Stimulated activated CD4-positive, alpha-beta T cell treated with anti-CD3 and anti-CD28 coated beads, Interleukin-4, amount 100 ng/mL, for 1 hour (primary cell): ENCODE results near the gene KLHL17.
"Not testable (repeated sequence)": the region's sequence is repeated elsewhere in the genome, so short reads cannot be mapped to it uniquely, and the experiment has no call there.

Experiments used
- DNase-seq: peaks from one replicate; pipeline ENCODE4 v3.0.0-alpha.2; 2020

The KLHL17 gene

DNA sequence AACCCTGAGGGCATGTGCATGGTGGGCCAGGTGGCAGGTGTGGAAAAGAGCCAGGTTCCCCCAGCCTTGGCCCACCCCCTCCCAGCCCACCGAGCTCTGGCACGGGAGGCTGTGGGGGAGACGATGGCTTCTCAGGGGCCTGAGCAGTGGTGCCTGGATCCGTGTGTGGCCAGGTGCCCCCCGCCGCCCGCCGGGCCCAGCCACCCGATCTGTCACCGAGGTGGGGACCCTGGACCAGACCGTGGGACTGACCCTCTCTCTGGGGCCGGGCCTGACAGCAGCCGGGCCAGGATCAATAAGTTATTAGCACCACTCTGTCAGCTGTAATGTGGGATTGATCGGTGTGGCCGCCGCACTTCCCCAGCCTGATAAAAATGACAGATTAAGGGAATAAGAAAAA lies 22.9 kb upstream of the KLHL17 start:
- no peak for DNase-seq

GRCh38 chr1:938088-938683 lies 22.2 kb upstream of the KLHL17 start:
- DNase-seq, result no peak

DNA sequence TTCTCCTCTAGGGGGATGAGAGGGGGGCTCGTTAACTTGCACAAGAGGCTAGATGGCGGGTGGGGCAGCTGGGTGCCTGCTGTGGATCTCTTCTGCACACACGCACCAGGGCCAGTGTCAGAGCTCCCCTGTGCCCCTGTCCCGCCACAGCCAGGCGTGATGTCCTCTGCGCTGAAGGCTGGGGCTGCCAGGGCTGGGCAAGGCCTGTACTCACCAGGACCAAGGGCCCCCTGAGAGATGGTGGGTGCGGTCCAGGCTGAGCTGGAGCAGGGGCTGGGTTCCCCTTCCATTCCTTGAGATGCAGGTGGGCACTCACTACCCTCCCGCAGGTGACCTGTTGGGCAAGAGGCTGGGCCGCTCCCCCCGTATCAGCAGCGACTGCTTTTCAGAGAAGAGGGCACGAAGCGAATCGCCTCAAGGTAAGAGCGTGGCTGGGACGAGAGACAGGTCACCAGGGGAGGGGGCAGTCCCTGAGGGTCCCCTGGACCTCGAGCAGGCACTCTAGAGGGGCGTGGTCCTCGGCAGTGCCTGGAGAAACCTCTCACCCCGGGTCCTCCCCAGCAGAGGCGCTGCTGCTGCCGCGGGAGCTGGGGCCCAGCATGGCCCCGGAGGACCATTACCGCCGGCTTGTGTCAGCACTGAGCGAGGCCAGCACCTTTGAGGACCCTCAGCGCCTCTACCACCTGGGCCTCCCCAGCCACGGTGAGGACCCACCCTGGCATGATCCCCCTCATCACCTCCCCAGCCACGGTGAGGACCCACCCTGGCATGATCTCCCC lies 21.5 kb upstream of the KLHL17 start:
- no peak for DNase-seq

DNA sequence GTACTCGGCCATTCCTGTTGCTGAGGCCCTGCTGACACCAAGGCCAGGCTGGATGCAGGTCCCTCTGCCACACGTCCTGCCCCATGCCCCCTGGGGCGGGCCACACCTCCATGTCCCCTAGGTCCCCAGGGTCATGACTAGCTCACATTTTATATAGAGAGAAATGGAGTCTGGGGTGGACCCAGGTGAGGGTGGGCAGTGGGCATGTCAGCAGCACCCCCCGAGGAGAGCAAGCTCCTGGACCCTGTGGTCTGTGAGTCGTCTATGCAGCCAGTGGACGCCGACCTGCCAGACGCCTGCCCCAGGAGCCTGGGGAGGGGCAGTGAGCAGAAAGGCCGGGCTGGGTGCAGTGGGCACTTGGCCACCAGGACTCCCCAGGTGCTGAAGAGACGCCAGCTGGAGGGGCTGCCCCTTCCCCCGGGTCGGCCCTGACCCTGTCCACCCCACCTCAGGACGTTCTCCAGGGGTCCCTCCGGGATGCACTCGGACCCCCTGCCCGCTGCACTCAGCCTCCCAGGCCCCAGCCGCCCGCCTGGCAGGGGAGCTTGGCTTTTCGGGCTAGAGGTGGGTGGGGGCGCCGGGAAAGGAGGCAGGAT lies 20.8 kb upstream of the KLHL17 start:
- no peak for DNase-seq

GRCh38 chr1:940107-941014 lies 20.0 kb upstream of the KLHL17 start:
- no peak for DNase-seq

DNA sequence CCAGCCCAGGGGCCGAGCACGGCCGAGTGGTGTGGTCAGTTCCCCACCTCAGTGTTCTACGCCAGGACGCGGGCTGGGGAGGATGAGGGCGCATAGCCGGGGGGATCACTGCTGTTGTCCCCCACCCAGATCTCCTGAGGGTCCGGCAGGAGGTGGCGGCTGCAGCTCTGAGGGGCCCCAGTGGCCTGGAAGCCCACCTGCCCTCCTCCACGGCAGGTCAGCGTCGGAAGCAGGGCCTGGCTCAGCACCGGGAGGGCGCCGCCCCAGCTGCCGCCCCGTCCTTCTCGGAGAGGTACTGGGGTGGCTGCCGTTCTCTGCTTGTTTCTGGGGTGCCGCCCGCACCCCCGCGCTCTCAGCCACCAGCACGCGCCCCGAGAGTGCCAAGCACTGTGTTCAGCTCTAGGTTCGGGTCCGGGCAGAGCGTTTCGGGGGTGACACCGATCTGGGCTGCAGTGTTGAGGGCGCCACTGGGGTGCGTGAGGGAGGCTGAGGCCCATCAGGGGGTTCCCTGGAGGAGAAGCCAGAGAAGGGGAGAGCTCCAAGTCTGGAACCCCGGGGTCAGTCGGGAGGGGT lies 19.3 kb upstream of the KLHL17 start:
- no peak for DNase-seq

- no peak for DNase-seq
Measured at GRCh38 chr1:941588-942383, 18.6 kb upstream of the KLHL17 start.

- no peak for DNase-seq
Measured at GRCh38 chr1:942411-942821, 18.0 kb upstream of the KLHL17 start.

GRCh38 chr1:942864-943533 lies 17.4 kb upstream of the KLHL17 start:
- DNase-seq, result no peak

DNA sequence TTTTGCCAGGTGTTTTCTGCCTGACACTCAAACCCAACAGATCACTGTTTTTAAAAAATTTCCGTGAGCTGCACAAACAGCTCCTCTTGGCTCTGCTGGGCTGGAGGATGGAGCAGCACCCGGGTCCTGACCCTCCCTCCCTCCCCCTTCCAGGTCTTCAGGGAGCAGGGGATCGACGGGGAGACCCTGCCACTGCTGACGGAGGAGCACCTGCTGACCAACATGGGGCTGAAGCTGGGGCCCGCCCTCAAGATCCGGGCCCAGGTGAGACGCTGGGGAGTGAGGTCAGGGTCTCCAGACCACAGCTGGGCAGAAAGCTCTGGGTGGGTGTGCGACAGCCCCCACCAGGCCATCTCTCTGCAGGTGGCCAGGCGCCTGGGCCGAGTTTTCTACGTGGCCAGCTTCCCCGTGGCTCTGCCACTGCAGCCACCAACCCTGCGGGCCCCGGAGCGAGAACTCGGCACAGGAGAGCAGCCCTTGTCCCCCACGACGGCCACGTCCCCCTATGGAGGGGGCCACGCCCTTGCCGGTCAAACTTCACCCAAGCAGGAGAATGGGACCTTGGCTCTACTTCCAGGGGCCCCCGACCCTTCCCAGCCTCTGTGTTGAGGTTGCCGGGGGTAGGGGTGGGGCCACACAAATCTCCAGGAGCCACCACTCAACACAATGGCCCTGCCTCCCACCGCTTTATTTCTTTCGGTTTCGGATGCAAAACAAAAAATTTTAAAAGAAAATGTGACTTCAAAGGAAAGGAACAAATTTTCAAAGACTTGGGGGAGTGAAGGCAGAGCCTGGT lies 16.6 kb upstream of the KLHL17 start:
- no peak for DNase-seq

- DNase-seq, result no peak
Measured at GRCh38 chr1:944341-945325, 15.8 kb upstream of the KLHL17 start.

DNA sequence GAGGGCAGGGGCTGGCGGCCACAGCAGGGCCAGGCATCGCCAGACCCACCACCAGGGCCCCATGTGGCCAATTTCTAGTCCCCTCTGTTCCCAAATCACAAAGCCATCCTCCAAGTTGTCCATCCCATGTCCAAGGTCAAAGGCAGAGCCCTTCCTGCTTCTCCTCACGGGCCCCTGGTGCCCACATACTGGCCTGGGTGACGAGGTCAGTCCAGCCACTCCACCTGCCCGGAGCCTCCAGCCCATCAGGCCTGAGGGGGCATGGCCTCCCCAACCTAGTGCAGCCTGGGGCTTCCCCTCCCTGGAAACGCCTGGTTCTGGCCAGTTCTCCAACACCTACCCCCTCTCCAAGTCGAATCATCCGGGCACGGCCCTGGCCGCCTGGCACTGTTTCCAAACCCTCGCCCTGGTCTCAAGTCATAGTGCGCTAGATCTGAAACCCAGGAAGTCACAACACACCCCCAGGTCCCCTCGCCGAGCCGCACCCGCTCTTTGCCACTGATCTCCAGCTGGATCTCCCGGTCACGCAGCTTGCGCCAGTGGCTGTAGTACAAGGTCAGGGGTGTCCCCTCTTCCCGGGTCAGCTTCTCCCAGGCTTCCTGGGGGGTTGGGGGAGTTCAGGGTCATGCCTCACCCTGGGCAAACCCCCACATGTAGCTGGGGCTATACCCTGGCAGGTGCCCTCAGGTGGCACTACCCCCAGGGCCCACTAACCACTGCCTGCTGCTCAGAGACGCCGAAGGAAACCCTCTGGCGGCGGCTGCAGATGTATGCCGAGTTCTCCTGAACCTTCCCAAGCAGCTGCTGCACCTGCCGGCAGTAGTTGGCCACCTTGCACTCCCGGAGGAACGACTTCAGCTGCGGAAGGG lies 14.5 kb upstream of the KLHL17 start:
- DNase-seq, result no peak

DNA sequence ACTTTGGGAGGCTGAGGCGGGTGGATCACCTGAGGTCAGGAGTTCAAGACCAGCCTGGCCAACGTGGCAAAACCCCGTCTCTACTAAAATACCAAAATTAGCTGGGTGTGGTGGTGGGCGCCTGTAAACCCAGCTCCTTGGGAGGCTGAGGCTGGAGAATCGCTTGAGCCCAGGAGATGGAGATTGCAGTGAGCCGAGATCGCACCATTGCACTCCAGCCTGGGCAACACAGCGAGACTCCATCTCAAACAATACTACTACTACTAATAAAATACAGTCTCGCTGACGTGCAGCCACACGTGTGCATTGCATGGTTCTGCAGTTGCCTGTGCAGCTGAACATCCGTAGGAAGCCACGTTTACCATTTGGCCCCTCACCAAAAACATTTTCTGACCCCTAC lies 13.6 kb upstream of the KLHL17 start:
- DNase-seq, result not testable (repeated sequence)

DNA sequence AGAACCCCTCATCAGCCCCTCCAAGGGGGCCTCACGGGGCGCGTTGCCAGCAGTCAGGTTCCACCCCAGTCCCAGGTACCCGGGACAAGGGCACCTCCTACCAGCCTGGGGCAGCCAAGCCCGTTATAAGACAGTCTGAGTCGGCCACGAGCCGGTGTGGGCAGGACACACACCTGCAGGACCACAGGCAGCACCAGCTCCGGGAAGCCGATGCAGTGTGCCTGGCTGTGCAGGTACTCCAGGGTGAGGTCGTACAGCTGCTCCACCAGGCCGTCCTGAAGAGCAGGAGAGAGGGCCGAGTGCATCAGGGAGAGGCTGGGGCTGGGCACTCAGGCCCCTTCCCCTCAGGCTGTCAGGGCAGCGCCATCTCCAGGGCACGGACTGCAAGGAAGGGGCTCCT lies 12.4 kb upstream of the KLHL17 start:
- DNase-seq, result no peak

- DNase-seq, result no peak
Measured at GRCh38 chr1:950268-950667, 10.1 kb upstream of the KLHL17 start.

DNA sequence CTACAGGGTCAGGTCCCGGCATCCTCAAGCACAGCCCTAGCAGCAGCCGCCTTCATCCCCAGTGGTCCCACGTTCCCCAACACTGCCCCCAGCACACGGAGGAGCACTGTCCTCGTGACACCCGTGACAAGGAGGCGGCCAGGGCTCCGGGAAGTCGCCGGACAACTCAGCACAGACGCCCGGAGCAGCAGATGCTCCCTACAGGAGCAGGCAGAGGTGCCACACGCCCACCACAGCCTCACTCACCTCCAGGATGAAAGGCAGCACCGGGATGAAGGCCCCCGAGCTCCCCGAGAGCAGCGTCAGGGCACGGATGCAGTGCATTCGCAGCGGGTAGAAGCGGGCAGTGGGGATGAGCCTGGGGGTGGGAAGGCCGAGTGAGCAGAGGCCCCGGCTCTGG lies 9.5 kb upstream of the KLHL17 start:
- DNase-seq, result no peak

DNA sequence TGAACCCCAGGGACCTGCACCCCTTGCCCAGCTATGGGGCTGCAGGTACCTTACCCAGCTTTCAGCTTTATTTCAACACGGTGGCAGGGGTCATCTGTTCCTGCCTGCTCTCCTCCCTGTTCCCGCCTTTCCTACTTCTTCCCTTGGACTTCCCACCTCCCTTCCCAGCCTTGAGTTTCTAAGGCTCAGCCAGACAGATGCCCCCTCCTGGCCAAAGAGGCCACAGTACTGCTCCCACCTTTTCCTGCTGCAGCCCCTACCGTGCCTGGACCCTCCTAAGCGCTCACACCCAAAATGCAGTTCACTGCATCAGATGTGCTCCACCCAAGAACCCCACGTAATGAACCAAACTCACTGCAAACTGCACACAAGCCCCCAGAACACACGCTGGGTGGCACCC lies 9.0 kb upstream of the KLHL17 start:
- no peak for DNase-seq

- no peak for DNase-seq
Measured at GRCh38 chr1:952201-952600, 8.2 kb upstream of the KLHL17 start.
